H9 (cell line): ENCODE data around the gene LTA4H. TPM values are rescaled to one million over a fixed set of nuclear protein-coding genes. Genes with fewer than 3 reads are reported as not detected.

Experiments used
- DNase-seq: peaks from one replicate; pipeline ENCODE4 v3.0.0-alpha.2; 2017
- H2AFZ ChIP-seq: one replicate; pipeline ENCODE4 v1.6.1; 2013; ENCODE audit warnings: mild to moderate bottlenecking, low read length, control low read depth, moderate library complexity
- H2AK5ac ChIP-seq: 2 replicates; pipeline ENCODE4 v1.6.1; 2013; ENCODE audit warnings: low read length, control low read depth, mixed read lengths; ENCODE audit not compliant: insufficient read length
- H2BK120ac ChIP-seq: one replicate; pipeline ENCODE4 v1.6.1; 2013; ENCODE audit warnings: low read depth, mild to moderate bottlenecking, low read length, control low read depth, inconsistent platforms; ENCODE audit not compliant: poor library complexity, severe bottlenecking
- H2BK12ac ChIP-seq: 2 replicates; pipeline ENCODE4 v1.6.1; 2013; ENCODE audit warnings: low read length, control low read depth, mixed read lengths, low read depth; ENCODE audit not compliant: insufficient read length
- H2BK15ac ChIP-seq: 2 replicates; pipeline ENCODE4 v1.6.1; 2013; ENCODE audit warnings: low read depth, low read length, control low read depth
- H2BK20ac ChIP-seq: one replicate; pipeline ENCODE4 v1.6.1; 2013; ENCODE audit warnings: low read depth, mild to moderate bottlenecking, low read length, control low read depth, inconsistent platforms; ENCODE audit not compliant: poor library complexity, severe bottlenecking
- H2BK5ac ChIP-seq: 2 replicates; pipeline ENCODE4 v1.6.1; 2013; ENCODE audit warnings: low read length, control low read depth, mixed read lengths; ENCODE audit not compliant: insufficient read length
- H3K14ac ChIP-seq: 2 replicates; pipeline ENCODE4 v1.6.1; 2013; ENCODE audit warnings: low read length, control low read depth; ENCODE audit not compliant: insufficient read depth
- H3K18ac ChIP-seq: 2 replicates; pipeline ENCODE4 v1.6.1; 2013; ENCODE audit warnings: low read depth, mild to moderate bottlenecking, mixed read lengths, low read length, control low read depth; ENCODE audit not compliant: insufficient read length
- H3K23ac ChIP-seq: 2 replicates; pipeline ENCODE4 v1.6.1; 2013; ENCODE audit warnings: low read length, control low read depth, mixed read lengths, low read depth; ENCODE audit not compliant: insufficient read length
- H3K23me2 ChIP-seq: 2 replicates; pipeline ENCODE4 v1.6.1; 2013; ENCODE audit warnings: low read depth, mild to moderate bottlenecking, mixed read lengths, low read length, control low read depth; ENCODE audit not compliant: insufficient read length, poor library complexity, severe bottlenecking
- H3K27ac ChIP-seq: 2 replicates; pipeline ENCODE4 v1.5.1; 2013; ENCODE audit warnings: low read length, control low read depth, mixed read lengths, low read depth; ENCODE audit not compliant: insufficient read length
- H3K27me3 ChIP-seq: 2 replicates; pipeline ENCODE4 v1.6.1; 2013; ENCODE audit warnings: low read length, control low read depth, inconsistent platforms; ENCODE audit not compliant: insufficient read depth
- H3K4ac ChIP-seq: 2 replicates; pipeline ENCODE4 v1.6.1; 2013; ENCODE audit warnings: low read depth, mild to moderate bottlenecking, control low read depth, inconsistent platforms, low read length, moderate library complexity
- H3K4me1 ChIP-seq: 2 replicates; pipeline ENCODE4 v1.6.1; 2013; ENCODE audit warnings: low read length, control low read depth, inconsistent platforms; ENCODE audit not compliant: insufficient read depth
- H3K4me2 ChIP-seq: 2 replicates; pipeline ENCODE4 v1.6.1; 2013; ENCODE audit warnings: low read length, control low read depth, mixed read lengths; ENCODE audit not compliant: insufficient read length, insufficient read depth
- H3K56ac ChIP-seq: 2 replicates; pipeline ENCODE4 v1.6.1; 2013; ENCODE audit warnings: low read depth, mild to moderate bottlenecking, mixed read lengths, low read length, control low read depth; ENCODE audit not compliant: insufficient read length
- H3K79me1 ChIP-seq: 2 replicates; pipeline ENCODE4 v1.6.1; 2013; ENCODE audit warnings: low read depth, mild to moderate bottlenecking, moderate library complexity, low read length, control low read depth, inconsistent platforms; ENCODE audit not compliant: insufficient read depth, poor library complexity, severe bottlenecking
- H3K79me2 ChIP-seq: 2 replicates; pipeline ENCODE4 v1.6.1; 2013; ENCODE audit warnings: low read length, control low read depth, inconsistent platforms; ENCODE audit not compliant: insufficient read depth
- H3K9ac ChIP-seq: 2 replicates; pipeline ENCODE4 v1.6.1; 2013; ENCODE audit warnings: low read length, control low read depth, mixed read lengths; ENCODE audit not compliant: insufficient read length; ENCODE audit errors: extremely low read depth
- H3K9me3 ChIP-seq: one replicate; pipeline ENCODE4 v1.6.1; 2013; ENCODE audit warnings: low read depth, low read length, inconsistent platforms; ENCODE audit not compliant: control insufficient read depth
- H3T11ph ChIP-seq: one replicate; pipeline ENCODE4 v1.6.1; 2013; ENCODE audit warnings: mild to moderate bottlenecking, low read length, control low read depth, inconsistent platforms
- H4K20me1 ChIP-seq: one replicate; pipeline ENCODE4 v1.6.1; 2013; ENCODE audit not compliant: control insufficient read depth, insufficient read length, insufficient read depth
- H4K5ac ChIP-seq: 2 replicates; pipeline ENCODE4 v1.6.1; 2013; ENCODE audit warnings: low read depth, mild to moderate bottlenecking, mixed read lengths, low read length, control low read depth; ENCODE audit not compliant: insufficient read length
- H4K8ac ChIP-seq: replicated peaks from 2 replicates; pipeline ENCODE4 v1.6.1; 2013; ENCODE audit warnings: low read length, control low read depth, mixed read lengths, low read depth; ENCODE audit not compliant: insufficient read length
- H4K91ac ChIP-seq: 2 replicates; pipeline ENCODE4 v1.6.1; 2013; ENCODE audit warnings: low read depth, mild to moderate bottlenecking, moderate library complexity, mixed read lengths, low read length, control low read depth; ENCODE audit not compliant: insufficient read length
- H3K27ac Mint-ChIP-seq, 3 experiments: 2 replicates in 2 of 3; 3 replicates in 1 of 3; pipeline ENCODE4 v1.8.0; 2020 to 2021; ENCODE audit warnings: mixed read lengths in 3 of 3, mild to moderate bottlenecking in 1 of 3, moderate library complexity in 1 of 3
- H3K27me3 Mint-ChIP-seq: 2 replicates; pipeline ENCODE4 v1.8.0; 2021; ENCODE audit warnings: low read depth, mild to moderate bottlenecking, moderate library complexity, mixed read lengths
- H3K36me3 Mint-ChIP-seq, 3 experiments: 2 replicates in 2 of 3; 3 replicates in 1 of 3; pipeline ENCODE4 v1.8.0; 2020 to 2021; ENCODE audit warnings: low read depth in 3 of 3, mixed read lengths in 3 of 3; ENCODE audit not compliant: insufficient read depth in 1 of 3
- H3K4me1 Mint-ChIP-seq, 2 experiments: 2 replicates each; pipeline ENCODE4 v1.8.0; 2020; ENCODE audit warnings: mixed read lengths in 2 of 2
- H3K4me3 Mint-ChIP-seq, 2 experiments: 2 replicates in 1 of 2; 3 replicates in 1 of 2; pipeline ENCODE4 v1.8.0; 2020 to 2021; ENCODE audit warnings: mild to moderate bottlenecking in 2 of 2, mixed read lengths in 2 of 2, moderate library complexity in 1 of 2
- H3K9me3 Mint-ChIP-seq, 2 experiments: 2 replicates in 1 of 2; 3 replicates in 1 of 2; pipeline ENCODE4 v1.8.0; 2020; ENCODE audit warnings: mild to moderate bottlenecking in 2 of 2, mixed read lengths in 2 of 2, moderate library complexity in 1 of 2
- CTCF ChIP-seq: fragments of 200-600 bp; sonication (generic); conservative IDR thresholded peaks from 3 replicates; pipeline ENCODE4 v1.8.0; 2021; ENCODE audit warnings: antibody characterized with exemption, mild to moderate bottlenecking
- WGBS: extraction: QIAGEN DNeasy Blood & Tissue Kit; methylation state at CpG from one replicate; pipeline ENCODE4 v1.1.7; 2013; ENCODE audit warnings: missing lambda C conversion rate, low lambda C conversion rate, mixed read lengths; ENCODE audit not compliant: insufficient read length; ENCODE audit errors: extremely low coverage; 5-methylcytosine and 5-hydroxymethylcytosine counted together
- total RNA-seq: library from RNA; stranded (reverse); gene quantifications from 2 replicates; pipeline ENCODE4 v1.2.1, GENCODE V29; 2021

LTA4H gene
- total RNA-seq, 1 experiment from 2014 or later: 144 TPM

GRCh38 chr12:96047229-96048211, 12.1 kb upstream of the LTA4H start:
- no peak overlapping the region for H4K91ac ChIP-seq
- peaks cover 3 to 8% of the 10 kb centered on the region in 2 experiments for H3K9me3 Mint-ChIP-seq
- H3K56ac ChIP-seq: no peak overlapping the region

More at GRCh38 chr12:96047229-96048211, 12.1 kb upstream of the LTA4H start:
- H4K5ac ChIP-seq: no peak overlapping the region
- H3K23ac ChIP-seq: no peak overlapping the region
- DNase-seq: no peak
- Mint-ChIP-seq H3K4me1 (no peaks in the 10 kb centered on the region), H3K27ac (no peak overlapping the region), H3K4me3 (no peak overlapping the region), H3K36me3 (no peaks in the 10 kb centered on the region; a peak in 1 of 7 replicates), H3K27me3 (no peaks in the 10 kb centered on the region)
- H2BK15ac ChIP-seq: no peak overlapping the region
- H3K79me1 ChIP-seq: no peaks in the 10 kb centered on the region
- no peak overlapping the region for H2AK5ac ChIP-seq
- no peak overlapping the region for H2BK120ac ChIP-seq
- H4K20me1 ChIP-seq: no peaks in the 10 kb centered on the region
- H3K14ac ChIP-seq: no peak overlapping the region
- H3K4ac ChIP-seq: no peak overlapping the region
- no peaks in the 10 kb centered on the region for H3K79me2 ChIP-seq
- no peaks in the 10 kb centered on the region for H3K9me3 ChIP-seq
- H3K4me1 ChIP-seq: no peaks in the 10 kb centered on the region
- no peak overlapping the region for H3K27ac ChIP-seq
- TF ChIP-seq CTCF: no peak
- H3K9ac ChIP-seq: no peak overlapping the region
- no peaks in the 10 kb centered on the region for H3K27me3 ChIP-seq
- no peak overlapping the region for H3K4me2 ChIP-seq
- H2BK12ac ChIP-seq: no peak overlapping the region
- no peaks in the 10 kb centered on the region for H3K23me2 ChIP-seq
- H3K18ac ChIP-seq: no peak overlapping the region
- H3T11ph ChIP-seq: no peak overlapping the region
- H2BK5ac ChIP-seq: no peak overlapping the region
- H2AFZ ChIP-seq: no peak overlapping the region
- H2BK20ac ChIP-seq: no peak overlapping the region
- WGBS: no CpG with 5 or more reads among the region's 7 CpGs
- H4K8ac ChIP-seq: no peak overlapping the region
